Iris pigment epithelial cell (primary cell): ENCODE results near the gene GNL2.
A peak's percentile ranks its signal among the peaks of the same experiment; 100 is the strongest.
"Not testable (repeated sequence)": the region's sequence is repeated elsewhere in the genome, so short reads cannot be mapped to it uniquely, and the experiment has no call there.

Experiments
- DNase-seq: peaks from one replicate; pipeline ENCODE4 v3.0.0-alpha.2; 2011; ENCODE audit warnings: low read depth

GNL2 gene

GRCh38 chr1:37559080-37559479 is 36.7 kb downstream of the GNL2 start:
- DNase-seq, result no peak

GRCh38 chr1:37558411-37558810 is 37.3 kb downstream of the GNL2 start:
- DNase-seq, result no peak

- DNase-seq, result no peak
Measured at GRCh38 chr1:37557402-37557801, 38.3 kb downstream of the GNL2 start.

DNA sequence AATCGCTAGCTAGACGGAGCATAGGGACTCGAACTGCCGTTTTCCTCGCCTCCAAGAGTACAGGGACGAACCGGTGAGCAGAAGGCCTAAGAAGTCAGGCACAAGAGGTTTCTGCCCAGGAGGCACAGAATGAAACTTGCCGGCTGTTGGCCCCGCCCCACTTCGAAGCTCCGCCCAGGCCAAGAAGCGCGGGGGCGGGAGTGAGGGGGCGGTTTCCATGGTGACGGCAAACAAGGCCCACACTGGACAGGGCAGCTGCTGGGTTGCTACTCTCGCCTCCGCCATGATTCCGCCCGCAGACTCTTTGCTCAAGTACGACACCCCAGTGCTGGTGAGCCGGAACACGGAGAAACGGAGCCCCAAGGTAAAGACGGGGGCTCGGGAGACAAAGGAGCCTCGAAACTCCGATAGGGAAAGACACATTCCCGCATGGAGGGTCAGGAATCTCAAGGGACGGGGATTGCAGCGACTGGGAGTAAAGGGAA is 39.0 kb downstream of the GNL2 start, which contains the start of gene DNALI1:
Gene DNALI1 (plus strand): TSS at position 229 of the 485 bp plus-strand sequence. CDS start 55 bp downstream, at position 284.
- DNase-seq, result peak; percentile 94

DNA sequence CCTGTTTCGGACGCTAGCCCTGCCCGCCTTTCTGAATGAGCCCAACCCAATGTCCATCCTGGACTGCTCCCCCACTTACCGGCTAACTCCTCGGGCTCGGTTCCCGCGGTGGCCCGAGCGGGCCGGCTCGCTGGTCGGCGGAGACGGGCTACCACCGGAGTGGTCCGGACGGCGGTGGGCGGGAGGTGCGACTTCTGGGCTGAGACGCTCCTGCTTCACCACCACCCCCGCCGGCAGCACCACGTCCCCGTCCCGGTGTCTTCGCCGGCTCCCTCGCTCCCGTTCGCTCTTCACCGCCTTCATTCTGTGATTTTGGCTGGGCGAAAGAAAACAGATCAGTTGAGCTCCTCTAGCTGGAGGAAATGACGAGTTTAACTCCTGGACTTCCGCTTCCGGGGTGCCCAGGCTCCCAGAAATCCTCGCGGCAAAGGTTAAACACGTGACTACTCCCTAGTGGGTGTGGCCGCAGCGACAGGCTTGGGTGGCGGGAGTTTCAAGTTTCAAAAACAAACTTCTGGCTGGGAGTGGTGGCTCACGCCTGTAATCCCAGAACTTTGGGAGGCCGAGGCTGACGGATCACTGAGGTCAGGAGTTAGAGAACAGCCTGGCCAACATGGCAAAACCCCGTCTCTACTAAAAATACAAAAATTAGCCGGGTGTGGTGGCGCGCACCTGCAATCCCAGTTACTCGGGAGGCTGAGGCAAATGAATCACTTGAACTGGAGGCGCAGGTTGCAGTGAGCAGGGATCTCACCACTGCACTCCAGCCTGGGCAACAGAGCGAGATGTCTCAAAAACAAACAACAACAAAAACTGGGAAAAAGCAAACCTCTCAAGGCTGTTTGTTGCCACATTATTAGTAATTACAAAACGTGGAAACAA is 41.6 kb downstream of the GNL2 start, which contains the start of gene SNIP1:
Gene SNIP1 (minus strand): TSS at position 367 of the 882 bp plus-strand sequence. CDS start 64 bp downstream, at position 303.
- peak; percentile 94 for DNase-seq

DNA sequence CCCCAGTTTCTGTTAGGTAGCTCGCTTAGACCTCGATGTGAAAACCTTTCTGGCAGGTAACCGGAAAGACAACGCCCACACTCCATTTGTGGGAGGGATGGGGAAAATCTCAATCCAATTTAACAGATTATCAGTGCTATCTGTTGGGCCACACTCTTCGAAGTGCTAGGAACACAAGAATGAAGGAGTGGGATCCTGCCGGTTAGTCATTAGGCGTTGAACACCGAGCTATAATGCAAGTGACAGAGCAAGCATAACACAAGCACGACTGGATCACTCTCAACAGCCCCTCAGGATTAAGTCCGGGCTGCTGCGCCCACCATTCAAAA is 42.2 kb downstream of the GNL2 start:
- no peak for DNase-seq

GRCh38 chr1:37549341-37549740 is 46.4 kb downstream of the GNL2 start:
- DNase-seq, result peak; percentile 45

DNA sequence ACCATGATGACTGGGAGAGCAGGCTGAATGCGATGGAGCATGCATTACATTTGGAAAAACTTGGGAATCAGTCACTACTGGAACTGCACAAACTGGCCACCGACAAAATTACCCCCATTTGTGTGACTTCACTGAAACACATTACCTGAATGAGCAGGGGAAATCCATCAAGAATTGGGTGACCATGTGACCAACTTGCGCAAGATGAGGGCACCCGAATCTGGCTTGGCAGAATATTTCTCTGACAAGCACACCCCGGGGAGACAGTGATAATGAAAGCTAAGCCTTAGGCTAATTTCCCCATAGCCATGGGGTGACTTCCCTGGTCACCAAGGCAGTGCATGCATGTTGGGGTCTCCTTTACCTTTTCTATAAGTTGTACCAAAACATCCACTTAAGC is 50.7 kb downstream of the GNL2 start:
- DNase-seq, result no peak

- DNase-seq, result no peak
Measured at GRCh38 chr1:37544530-37544929, 51.2 kb downstream of the GNL2 start.

- no peak for DNase-seq
Measured at GRCh38 chr1:37540036-37540785, 55.5 kb downstream of the GNL2 start.

DNA sequence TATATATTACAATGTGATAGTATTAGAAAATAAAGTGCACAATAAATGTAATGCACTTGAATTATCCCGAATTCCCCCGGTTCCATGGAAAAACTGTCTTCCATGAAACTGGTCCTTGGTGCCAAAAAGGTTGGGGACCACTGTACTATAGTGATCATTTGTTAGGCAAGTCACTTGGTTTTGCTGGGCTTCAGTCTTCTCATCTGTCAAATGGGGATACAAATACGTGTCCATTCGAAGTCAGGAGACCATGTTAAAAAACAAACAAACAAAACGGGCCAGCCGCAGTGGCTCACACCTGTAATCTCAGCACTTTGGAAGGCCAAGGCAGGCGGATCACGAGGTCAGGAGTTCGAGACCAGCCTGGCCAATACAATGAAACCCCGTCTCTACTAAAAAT is 56.6 kb downstream of the GNL2 start:
- DNase-seq, result not testable (repeated sequence)

DNA sequence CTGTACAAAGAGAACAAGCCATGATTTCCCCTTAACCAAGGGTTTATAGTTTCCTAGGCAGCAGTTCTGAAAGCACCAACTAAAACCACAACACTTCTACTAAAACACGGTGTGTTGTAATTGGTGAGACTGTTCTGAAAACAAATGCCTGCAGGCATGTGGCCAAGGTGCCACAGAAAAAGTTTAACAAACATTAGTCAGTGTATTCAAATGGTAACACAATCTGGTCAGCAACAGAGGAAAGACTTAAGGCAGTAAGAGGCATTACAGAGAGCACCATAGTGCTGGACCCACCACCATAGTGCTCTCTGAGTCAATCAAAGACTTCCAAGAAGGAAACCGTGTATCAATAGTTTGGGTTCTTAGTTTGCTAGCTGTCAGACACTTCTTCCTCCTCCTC is 58.4 kb downstream of the GNL2 start:
- peak; percentile 95 for DNase-seq

DNA sequence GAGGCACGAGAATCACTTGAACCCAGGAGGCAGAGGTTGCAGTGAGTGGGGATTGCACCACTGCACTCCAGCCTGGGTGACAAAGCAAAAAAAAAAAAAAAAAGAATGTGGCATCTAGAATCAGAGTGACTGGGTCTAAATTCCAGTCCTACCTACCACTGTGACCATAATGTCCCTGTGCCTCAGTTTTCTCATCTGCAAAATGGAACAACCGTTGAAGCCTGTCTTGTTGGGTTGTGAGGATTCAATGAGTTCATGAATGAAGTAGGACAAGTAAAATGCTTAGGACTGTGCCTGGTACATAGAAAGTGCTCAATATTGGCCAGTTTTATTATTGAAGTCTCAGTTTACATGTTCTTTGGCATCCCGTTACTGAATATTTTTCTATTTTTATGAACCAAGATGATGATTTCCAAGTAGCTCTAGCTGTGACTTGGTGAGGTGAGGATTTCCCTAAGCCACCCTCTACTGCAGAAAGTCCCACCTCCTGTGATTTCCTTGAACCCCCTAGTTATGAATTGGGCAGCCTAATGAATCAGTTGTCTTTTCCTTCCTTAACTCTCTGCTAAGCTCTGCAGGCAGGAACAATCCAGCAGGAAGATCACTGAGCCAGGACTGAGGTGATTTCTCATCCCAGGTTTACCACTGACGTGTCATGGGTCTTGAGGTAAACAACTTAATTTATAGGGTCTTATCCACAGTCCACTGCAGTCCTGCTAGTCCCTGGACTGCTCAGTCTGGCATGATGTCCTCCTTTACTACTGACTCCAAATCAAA is 62.2 kb downstream of the GNL2 start:
- DNase-seq, result no peak

DNA sequence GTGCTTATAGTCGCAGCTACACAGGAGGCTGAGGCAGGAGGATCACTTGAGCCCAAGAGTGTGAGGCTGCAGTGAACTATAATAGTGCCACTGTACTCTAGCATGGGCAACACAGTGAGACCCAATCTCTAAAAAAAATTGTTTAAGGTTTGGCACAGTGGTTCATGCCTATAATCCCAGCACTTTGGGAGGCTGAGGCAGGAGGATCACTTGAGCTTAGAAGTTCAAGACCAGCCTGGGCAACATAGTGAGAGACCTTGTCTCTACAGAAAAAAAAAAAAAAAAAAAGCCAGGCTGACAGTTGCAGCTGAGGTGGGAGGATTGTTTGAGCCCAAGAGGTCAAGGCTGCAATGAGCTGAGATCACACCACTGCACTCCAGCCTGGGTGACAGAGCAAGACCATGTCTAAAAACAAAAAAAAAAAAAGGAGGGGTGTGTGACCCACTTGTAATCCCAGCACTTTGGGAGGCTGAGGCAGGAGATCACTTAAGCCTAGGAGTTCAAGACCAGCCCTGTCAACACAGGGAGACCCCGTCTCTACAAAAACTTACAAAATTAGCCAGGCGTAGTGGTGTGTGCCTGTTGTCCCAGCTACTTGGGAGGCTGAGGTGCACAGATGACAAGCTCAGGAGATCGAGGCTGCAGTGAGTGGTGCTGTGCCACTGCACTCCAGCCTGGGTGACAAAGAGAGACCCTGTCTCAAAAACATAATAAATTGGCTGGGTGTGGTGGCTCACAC is 63.1 kb downstream of the GNL2 start:
- DNase-seq, result not testable (repeated sequence)

DNA sequence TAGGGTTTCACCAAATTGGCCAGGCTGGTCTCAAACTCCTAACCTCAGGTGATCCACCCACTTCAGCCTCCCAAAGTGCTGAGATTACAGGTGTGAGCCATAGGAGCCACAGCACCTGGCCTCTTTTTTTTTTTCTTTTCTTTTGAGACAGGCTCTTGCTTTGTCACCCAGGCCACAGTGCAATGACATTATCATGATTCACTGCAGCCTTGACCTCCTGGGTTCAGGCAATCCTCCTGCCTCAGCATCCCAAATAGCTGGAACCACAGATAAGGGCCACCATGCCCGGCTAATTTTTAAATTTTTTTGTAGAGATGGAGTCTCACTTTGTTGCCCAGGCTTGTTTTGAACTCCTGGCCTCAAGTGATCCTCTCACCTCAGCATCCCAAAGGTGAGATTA is 65.8 kb downstream of the GNL2 start:
- not testable (repeated sequence) for DNase-seq

DNA sequence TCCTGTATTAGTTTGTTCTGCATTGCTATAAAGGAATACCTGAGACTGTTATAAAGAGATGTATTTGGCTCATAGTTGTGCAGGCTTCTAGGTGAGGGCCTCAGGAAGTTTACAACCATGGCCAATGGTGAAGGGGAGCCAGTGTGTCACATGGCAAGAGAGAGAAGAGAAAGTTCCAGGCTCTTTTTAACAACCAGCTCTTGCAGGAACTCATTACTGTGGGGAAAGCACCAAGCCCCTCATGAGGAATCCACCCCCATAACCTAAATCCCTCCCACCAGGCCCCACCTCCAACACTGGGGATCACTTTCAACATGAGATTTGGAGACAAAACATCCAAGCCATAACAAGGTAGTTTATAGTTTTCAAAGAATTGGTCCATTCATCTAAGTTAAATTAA is 76.1 kb downstream of the GNL2 start:
- no peak for DNase-seq

DNA sequence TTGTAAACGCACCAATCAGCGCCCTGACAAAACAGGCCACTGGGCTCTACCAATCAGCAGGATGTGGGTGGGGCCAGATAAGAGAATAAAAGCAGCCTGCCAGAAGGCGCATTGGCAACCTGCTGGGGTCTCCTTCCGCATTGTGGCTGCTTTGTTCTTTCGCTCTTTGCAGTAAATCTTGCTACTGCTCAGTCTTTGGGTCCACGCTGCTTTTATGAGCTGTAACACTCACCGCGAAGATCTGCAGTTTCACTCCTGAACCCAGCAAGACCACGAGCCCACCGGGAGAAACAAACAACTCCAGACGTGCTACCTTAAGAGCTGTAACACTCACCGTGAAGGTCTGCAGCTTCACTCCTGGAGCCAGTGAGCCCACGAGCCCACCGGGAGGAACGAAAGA is 76.8 kb downstream of the GNL2 start:
- DNase-seq, result not testable (repeated sequence)

GRCh38 chr1:37518241-37518640 is 77.5 kb downstream of the GNL2 start:
- DNase-seq, result not testable (repeated sequence)

DNA sequence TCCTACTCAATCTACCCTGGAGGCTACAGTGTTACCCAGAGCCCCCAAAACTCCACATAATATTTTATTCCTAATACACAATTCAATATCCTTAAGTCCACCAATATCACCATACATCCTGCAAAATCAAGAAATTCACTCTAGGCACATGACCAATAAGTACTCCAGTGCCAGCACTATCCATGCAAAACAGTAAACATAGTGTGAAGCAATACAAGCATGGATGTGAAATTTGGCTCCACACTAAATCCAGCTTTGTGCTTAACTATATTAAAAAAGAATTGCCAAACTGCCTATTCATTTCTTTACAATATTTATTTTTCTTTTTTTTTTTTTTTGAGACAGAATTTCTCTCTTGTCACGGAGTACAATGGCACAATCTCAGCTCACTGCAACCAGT is 78.2 kb downstream of the GNL2 start:
- DNase-seq, result no peak
